DOHH2 (cell line): ENCODE results near the gene LRRC8B.

Experiments used
- H3F3A ChIP-seq: fragments of 200-600 bp; sonication (generic), shearing (Covaris generic); 2 replicates; pipeline ENCODE4 v1.6.0; 2016; ENCODE audit warnings: antibody characterized with exemption, mild to moderate bottlenecking; ENCODE audit not compliant: control insufficient read depth, insufficient read depth
- H3K27ac ChIP-seq: fragments of 200-600 bp; sonication (generic); 2 replicates; pipeline ENCODE4 v1.5.1; 2014; ENCODE audit warnings: low read depth, mild to moderate bottlenecking, low read length, moderate library complexity
- H3K27me3 ChIP-seq: fragments of 200-600 bp; sonication (generic); 2 replicates; pipeline ENCODE4 v1.6.1; 2014; ENCODE audit warnings: mild to moderate bottlenecking, low read length, mixed read lengths; ENCODE audit not compliant: control insufficient read depth
- H3K36me3 ChIP-seq: fragments of 200-600 bp; sonication (generic); 2 replicates; pipeline ENCODE4 v1.6.1; 2014; ENCODE audit warnings: mild to moderate bottlenecking, low read length, moderate library complexity, mixed read lengths; ENCODE audit not compliant: control insufficient read depth
- H3K4me1 ChIP-seq: fragments of 200-600 bp; sonication (generic); 2 replicates; pipeline ENCODE4 v1.6.1; 2014; ENCODE audit warnings: mild to moderate bottlenecking, low read length, mixed read lengths; ENCODE audit not compliant: control insufficient read depth
- H3K4me2 ChIP-seq: fragments of 200-600 bp; sonication (generic); 2 replicates; pipeline ENCODE4 v1.6.0; 2014; ENCODE audit warnings: mild to moderate bottlenecking, low read length, moderate library complexity
- H3K4me3 ChIP-seq: fragments of 200-600 bp; sonication (generic); 2 replicates; pipeline ENCODE4 v1.5.1; 2014; ENCODE audit warnings: mild to moderate bottlenecking, low read length, mixed read lengths
- H3K79me2 ChIP-seq: fragments of 200-600 bp; sonication (generic); 2 replicates; pipeline ENCODE4 v1.6.1; 2014; ENCODE audit warnings: mild to moderate bottlenecking, low read length, mixed read lengths; ENCODE audit not compliant: control insufficient read depth
- H3K9me2 ChIP-seq: fragments of 200-600 bp; sonication (generic); replicated peaks from 2 replicates; pipeline ENCODE4 v1.6.1; 2014; ENCODE audit warnings: mild to moderate bottlenecking, low read length, mixed read lengths; ENCODE audit not compliant: control insufficient read depth
- H3K9me3 ChIP-seq: fragments of 200-600 bp; sonication (generic); 2 replicates; pipeline ENCODE4 v1.6.1; 2014; ENCODE audit warnings: antibody characterized with exemption, low read length, mixed read lengths; ENCODE audit not compliant: control insufficient read depth, insufficient read depth
- H4K20me1 ChIP-seq: fragments of 200-600 bp; sonication (generic); 2 replicates; pipeline ENCODE4 v1.6.0; 2014; ENCODE audit warnings: low read depth, mild to moderate bottlenecking, antibody characterized with exemption, low read length, moderate library complexity; ENCODE audit not compliant: control insufficient read depth, insufficient read depth
- CTCF ChIP-seq: fragments of 200-600 bp; sonication (generic); IDR thresholded peaks from one replicate; pipeline ENCODE4 v1.5.1; 2014; ENCODE audit warnings: antibody characterized with exemption, mild to moderate bottlenecking, low read depth, low read length; ENCODE audit not compliant: poor library complexity, severe bottlenecking
- EZH2phosphoT487 ChIP-seq: fragments of 200-600 bp; sonication (generic); IDR thresholded peaks from 2 replicates; pipeline ENCODE4 v1.6.1; 2017; ENCODE audit warnings: borderline replicate concordance, mild to moderate bottlenecking, antibody characterized with exemption, low read length, moderate library complexity, mixed read lengths

Gene LRRC8B

GRCh38 chr1:89535537-89535936, 10.9 kb downstream of the LRRC8B start:
- Histone ChIP-seq H3K4me3 (no peak overlapping the region), H3K9me3 (no peaks in the 10 kb centered on the region), H3K4me1 (peaks cover 8% of the 10 kb centered on the region), H3K27ac (no peak overlapping the region), H3K27me3 (no peaks in the 10 kb centered on the region), H3K79me2 (peaks cover 86% of the 10 kb centered on the region), H3K4me2 (no peak overlapping the region), H3F3A (no peaks in the 10 kb centered on the region), H3K36me3 (no peaks in the 10 kb centered on the region), H4K20me1 (no peaks in the 10 kb centered on the region), H3K9me2 (no peaks in the 10 kb centered on the region)
- no peak for TF ChIP-seq CTCF
- no peak for TF ChIP-seq EZH2phosphoT487

GRCh38 chr1:89536555-89537341, 12.1 kb downstream of the LRRC8B start:
- H3K4me2 ChIP-seq = no peak overlapping the region
- H3K9me2 ChIP-seq = no peaks in the 10 kb centered on the region
- H4K20me1 ChIP-seq = no peaks in the 10 kb centered on the region
- no peaks in the 10 kb centered on the region for H3K27me3 ChIP-seq
- no peak overlapping the region for H3K4me3 ChIP-seq
- TF ChIP-seq CTCF (no peak), EZH2phosphoT487 (no peak)
- H3K36me3 ChIP-seq = no peaks in the 10 kb centered on the region
- H3F3A ChIP-seq = no peaks in the 10 kb centered on the region
- H3K79me2 ChIP-seq = peaks cover 80% of the 10 kb centered on the region
- H3K9me3 ChIP-seq = no peaks in the 10 kb centered on the region
- no peak overlapping the region for H3K27ac ChIP-seq
- H3K4me1 ChIP-seq = peaks cover 8% of the 10 kb centered on the region

GRCh38 chr1:89538361-89538760, 13.7 kb downstream of the LRRC8B start:
- Histone ChIP-seq H3K79me2 (peaks cover 76% of the 10 kb centered on the region), H3K27ac (no peak overlapping the region), H3K4me1 (peaks cover 8% of the 10 kb centered on the region), H3K36me3 (no peaks in the 10 kb centered on the region), H3K9me3 (no peaks in the 10 kb centered on the region), H3F3A (no peaks in the 10 kb centered on the region), H3K4me3 (no peak overlapping the region), H3K9me2 (0 out of 2 replicates have a peak, but pooled peaks cover 2% of the 10 kb centered on the region), H3K27me3 (no peaks in the 10 kb centered on the region), H3K4me2 (no peak overlapping the region), H4K20me1 (no peaks in the 10 kb centered on the region)
- TF ChIP-seq CTCF (no peak), EZH2phosphoT487 (no peak)
